Neural progenitor cell (in vitro differentiated cells): ENCODE results near the gene SF3B5.

Experiments used
- CTCF ChIP-seq: fragments of 200-600 bp; sonication (generic); IDR thresholded peaks from 2 replicates; pipeline ENCODE4 v1.5.1; 2017; ENCODE audit warnings: antibody characterized with exemption, mild to moderate bottlenecking
- EZH2 ChIP-seq: fragments of 200-600 bp; sonication (generic); IDR thresholded peaks from 2 replicates; pipeline ENCODE4 v1.6.1; 2017; ENCODE audit warnings: antibody characterized with exemption, mild to moderate bottlenecking, moderate library complexity
- EZH2phosphoT487 ChIP-seq: fragments of 200-600 bp; sonication (generic); IDR thresholded peaks from 2 replicates; pipeline ENCODE4 v1.6.1; 2017; ENCODE audit warnings: antibody characterized with exemption

GRCh38 chr6:144129469-144129868 is 34.1 kb upstream of the SF3B5 start:
- TF ChIP-seq CTCF (no peak), EZH2 (no peak), EZH2phosphoT487 (no peak)
